ENCODE results near the gene ETHE1.

- TF ChIP-seq GATA2 (IDR thresholded peaks at IDR 0.05; ENCODE audit: low read depth, low read length), result no peak
- TF ChIP-seq GATA3 (IDR thresholded peaks at IDR 0.05; ENCODE audit: low read depth, low read length), result no peak
Observed at GRCh38 chr19:43506629-43507028, 20.4 kb downstream of the ETHE1 start.

Data from SH-SY5Y (cell line).